Measurements from ENCODE around the gene DEAF1.
A peak's percentile ranks its signal among the peaks of the same experiment; 100 is the strongest.

Gene DEAF1

DNA sequence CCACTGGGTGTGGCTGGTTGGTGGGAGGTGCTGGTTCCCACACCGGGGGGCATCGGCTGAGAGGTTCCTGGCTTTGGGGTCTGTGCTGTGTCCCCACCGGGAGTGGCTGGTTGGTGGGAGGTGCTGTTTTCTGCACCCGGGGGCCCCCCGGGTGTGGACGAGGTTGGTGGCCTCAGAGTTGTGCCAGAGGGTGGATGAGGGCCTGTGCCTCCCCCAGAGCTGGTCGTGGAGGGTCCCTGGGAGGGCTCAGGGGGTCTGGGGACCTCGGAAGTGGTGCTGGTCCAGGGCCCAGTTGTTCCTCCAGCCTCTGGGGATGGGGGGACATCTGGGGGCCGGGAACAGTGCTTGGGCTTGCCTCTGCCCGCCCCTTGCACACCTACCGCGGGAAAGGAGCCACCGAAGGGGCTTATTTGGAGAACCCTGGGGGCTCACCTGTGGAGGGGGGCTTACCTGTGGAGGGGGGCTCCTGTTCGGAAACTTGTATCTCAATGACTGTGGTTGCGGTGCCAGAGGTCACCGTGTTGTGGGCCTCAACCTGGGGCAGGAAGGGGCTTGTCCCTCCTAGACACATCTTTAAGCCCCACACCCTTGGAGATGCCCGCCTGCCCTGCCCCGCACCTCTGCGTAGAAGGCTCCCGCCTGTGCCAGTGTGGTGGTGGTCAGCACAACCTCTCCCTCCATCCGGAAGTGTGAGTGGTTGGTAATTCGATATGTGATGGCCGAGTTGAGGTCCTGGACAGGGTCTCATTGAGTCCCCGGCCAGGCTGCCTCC lies 76.0 kb downstream of the DEAF1 start:
- Mint-ChIP-seq H3K9me3 (no peaks in the 10 kb centered on the region), H3K4me1 (ENCODE audit: low read depth) (peaks cover 13% of the 10 kb centered on the region), H3K27me3 (ENCODE audit: low read depth) (no peaks in the 10 kb centered on the region), H3K27ac (no peak overlapping the region), H3K4me3 (no peak overlapping the region), H3K36me3 (ENCODE audit: low read depth) (peaks cover 8% of the 10 kb centered on the region)
- DNase-seq (ENCODE audit: low spot score): no peak

DNA sequence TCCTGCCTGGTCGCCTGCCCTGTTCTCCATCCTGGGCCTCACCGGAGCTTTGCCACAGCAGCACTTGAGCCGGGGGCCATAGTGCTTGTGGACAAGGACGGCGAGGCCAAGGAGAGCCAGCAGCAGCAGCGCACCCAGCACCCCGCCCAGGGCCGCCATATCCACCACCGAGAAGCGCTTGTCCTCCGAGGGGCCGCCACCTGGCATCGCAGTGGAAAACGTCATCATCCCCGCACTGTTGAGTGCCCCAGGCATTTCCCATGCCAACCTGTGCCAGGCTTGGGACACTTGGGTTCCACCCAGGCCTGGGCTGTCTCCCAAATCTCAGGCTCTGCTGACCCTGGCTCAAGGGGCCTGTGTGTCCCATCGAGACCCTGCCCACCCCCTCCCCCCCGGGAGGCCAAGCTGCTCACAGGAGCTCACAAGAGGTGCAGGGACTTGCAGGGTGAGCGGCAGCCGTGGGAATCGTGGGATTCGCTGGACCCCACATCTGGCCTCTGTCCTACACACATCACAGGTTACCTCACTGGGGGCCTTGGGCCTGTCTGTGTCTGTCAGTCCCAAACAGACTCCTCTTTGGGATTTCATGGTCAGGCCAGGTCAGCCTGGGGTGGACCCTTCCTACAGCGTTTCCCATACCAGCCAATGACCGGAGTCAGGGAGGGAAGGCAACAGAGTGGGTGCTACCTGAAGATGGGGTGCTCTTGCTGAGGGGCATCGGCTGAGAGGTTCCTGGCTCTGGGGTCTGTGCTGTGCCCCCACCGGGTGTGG lies 76.9 kb downstream of the DEAF1 start:
- Mint-ChIP-seq H3K27ac (no peak overlapping the region), H3K4me3 (no peak overlapping the region), H3K36me3 (ENCODE audit: low read depth) (peaks cover 8% of the 10 kb centered on the region), H3K9me3 (no peaks in the 10 kb centered on the region), H3K27me3 (ENCODE audit: low read depth) (no peaks in the 10 kb centered on the region), H3K4me1 (ENCODE audit: low read depth) (peaks cover 14% of the 10 kb centered on the region)
- DNase-seq (ENCODE audit: low spot score): no peak

GRCh38 chr11:617199-617911 lies 77.7 kb downstream of the DEAF1 start:
- H3K36me3 Mint-ChIP-seq (ENCODE audit: low read depth): peaks cover 11% of the 10 kb centered on the region
- H3K9me3 Mint-ChIP-seq: no peaks in the 10 kb centered on the region
- peaks cover 14% of the 10 kb centered on the region for H3K4me1 Mint-ChIP-seq (ENCODE audit: low read depth)
- H3K27ac Mint-ChIP-seq: no peak overlapping the region
- no peak for DNase-seq (ENCODE audit: low spot score)
- H3K27me3 Mint-ChIP-seq (ENCODE audit: low read depth): no peaks in the 10 kb centered on the region
- H3K4me3 Mint-ChIP-seq: no peak overlapping the region

DNA sequence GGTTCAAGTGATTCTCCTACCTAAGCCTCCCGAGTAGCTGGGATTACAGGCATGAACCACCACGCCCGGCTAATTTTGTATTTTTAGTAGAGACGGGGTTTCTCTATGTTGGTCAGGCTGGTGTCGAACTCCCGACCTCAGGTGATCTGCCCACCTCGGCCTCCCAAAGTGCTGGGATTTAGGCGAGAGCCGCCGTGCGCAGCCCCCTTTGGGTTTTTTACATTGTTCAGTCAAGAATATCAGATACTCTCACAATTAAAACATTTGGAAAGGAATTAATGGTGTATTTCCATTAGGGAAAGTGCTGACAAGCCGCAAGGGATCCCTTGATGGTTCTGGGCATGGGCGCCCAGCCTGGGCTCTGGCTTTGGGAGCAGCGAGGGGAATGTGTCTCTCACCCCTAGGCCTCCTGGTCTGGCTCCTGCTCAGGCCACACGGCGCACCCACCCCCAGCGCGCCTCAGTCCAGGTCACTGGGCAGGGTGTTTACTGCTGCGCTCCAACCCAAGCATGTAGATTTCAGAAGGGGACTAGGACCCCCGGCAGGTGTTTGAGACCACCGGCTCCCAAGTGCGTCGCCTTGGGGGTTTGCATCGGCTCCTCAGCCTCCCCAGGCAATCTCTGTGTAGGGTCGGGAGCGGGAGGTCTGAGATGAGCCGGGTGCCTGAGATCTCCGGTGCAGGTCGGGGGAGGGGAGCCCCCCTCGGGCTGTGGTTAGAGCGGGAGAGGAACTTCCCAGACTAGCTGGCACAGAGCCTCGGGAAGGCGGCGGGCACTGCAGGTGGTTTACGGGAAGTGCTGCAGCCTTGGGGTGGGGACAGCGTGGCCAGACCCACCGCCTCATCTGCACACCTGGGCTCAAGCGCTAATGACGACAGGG lies 78.5 kb downstream of the DEAF1 start:
- H3K27me3 Mint-ChIP-seq (ENCODE audit: low read depth): no peaks in the 10 kb centered on the region
- H3K9me3 Mint-ChIP-seq: no peaks in the 10 kb centered on the region
- peaks cover 16% of the 10 kb centered on the region for H3K4me1 Mint-ChIP-seq (ENCODE audit: low read depth)
- H3K4me3 Mint-ChIP-seq: peak overlapping the region; percentile 89
- no peak for DNase-seq (ENCODE audit: low spot score)
- H3K36me3 Mint-ChIP-seq (ENCODE audit: low read depth): peaks cover 16% of the 10 kb centered on the region
- H3K27ac Mint-ChIP-seq: peak overlapping the region; percentile 97

DNA sequence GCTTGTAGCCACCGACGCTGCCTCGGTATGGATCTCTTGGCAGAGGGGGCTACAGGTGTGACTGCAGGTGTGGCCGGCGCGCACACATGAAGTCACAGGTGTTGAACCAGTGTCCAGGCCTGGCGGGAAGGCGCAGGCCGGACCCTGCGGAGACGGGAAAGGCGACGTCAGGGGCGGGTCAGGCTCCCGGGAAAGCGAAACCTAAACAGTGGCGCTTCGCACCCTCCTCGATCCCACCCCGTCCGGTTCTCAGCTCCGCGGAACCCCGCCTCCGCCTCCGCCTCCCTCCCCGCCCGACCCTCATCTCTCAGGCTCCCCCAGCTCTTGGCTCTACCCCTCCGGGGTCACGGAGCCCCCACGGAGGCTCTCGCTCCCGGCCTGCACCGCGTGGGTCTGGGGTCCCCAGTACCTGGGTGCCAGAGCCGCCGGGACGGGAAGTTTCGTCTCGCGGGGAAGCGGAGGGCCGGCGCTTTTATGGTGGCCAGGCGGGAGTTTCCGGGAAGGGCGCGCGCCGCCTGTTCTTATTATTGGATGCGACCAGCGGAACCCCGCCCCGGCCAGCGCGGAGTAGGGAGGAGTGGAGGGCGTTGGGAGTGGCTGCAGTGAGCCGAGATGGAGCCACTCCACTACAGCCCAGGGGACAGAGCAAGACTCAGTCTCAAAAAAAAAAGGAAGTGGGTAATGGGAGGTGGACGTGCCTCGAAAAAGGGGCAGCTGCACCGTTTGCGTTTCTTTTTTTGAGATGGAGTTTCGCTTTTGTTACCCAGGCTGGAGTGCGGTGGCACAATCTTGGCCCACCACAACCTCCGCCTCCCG lies 79.3 kb downstream of the DEAF1 start, which contains the start of gene IRF7:
IRF7 (minus strand) TSS at position 447 of the 816 bp plus-strand sequence. CDS start 586 bp downstream, outside the sequence.
- H3K36me3 Mint-ChIP-seq (ENCODE audit: low read depth): peaks cover 19% of the 10 kb centered on the region
- DNase-seq (ENCODE audit: low spot score): peak; percentile 91
- H3K27ac Mint-ChIP-seq: peak within 1 kb of the TSS; percentile 97
- H3K4me3 Mint-ChIP-seq: peak within 1 kb of the TSS; percentile 89
- no peaks in the 10 kb centered on the region for H3K9me3 Mint-ChIP-seq
- no peaks in the 10 kb centered on the region for H3K27me3 Mint-ChIP-seq (ENCODE audit: low read depth)
- H3K4me1 Mint-ChIP-seq (ENCODE audit: low read depth): peaks cover 16% of the 10 kb centered on the region

DNA sequence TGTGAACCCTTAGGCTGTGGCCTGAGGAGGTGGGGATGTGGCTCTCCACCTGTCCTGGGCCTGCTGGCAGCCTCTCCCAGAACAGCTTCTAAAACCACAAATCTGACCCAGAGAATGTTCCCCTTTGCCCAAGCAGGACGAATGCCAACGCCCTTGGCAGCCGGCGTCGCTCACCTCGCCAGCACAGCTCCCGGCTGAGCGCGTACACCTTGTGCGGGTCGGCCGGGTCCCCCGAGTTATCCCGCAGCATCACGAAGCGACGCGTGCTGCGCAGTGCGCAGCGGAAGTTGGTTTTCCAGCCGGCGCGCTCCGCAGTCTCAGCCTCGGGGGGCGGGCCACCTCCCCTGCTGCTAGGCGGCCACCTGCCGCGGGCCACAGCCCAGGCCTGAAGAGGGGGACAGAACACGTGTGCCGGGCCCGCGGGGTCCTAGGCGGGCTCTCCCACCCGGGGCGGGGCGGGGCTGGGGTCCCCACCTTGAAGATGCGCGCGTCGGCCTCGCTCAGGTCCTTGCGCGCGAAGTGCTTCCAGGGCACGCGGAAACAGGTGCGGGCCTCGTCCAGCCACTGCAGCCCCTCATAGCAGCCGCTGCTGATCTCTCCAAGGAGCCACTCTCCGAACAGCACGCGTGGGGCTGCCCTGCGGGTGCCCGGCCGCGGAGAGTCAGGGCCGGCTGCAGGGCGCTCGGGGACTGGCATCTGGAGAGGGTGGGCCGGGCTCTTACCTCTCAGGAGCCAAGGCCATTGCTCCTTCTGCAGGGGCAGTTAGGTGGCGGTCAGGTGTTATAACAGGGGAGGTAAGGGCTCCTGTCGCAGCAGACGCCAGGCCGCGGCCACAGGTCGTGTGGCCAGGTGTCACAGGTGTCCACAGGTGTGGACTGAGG lies 80.2 kb downstream of the DEAF1 start:
- H3K27me3 Mint-ChIP-seq (ENCODE audit: low read depth): no peaks in the 10 kb centered on the region
- peaks cover 20% of the 10 kb centered on the region for H3K36me3 Mint-ChIP-seq (ENCODE audit: low read depth)
- DNase-seq (ENCODE audit: low spot score): peak; percentile 15
- H3K9me3 Mint-ChIP-seq: no peaks in the 10 kb centered on the region
- H3K4me3 Mint-ChIP-seq: peak overlapping the region; percentile 89
- H3K27ac Mint-ChIP-seq: peak overlapping the region; percentile 89
- peaks cover 16% of the 10 kb centered on the region for H3K4me1 Mint-ChIP-seq (ENCODE audit: low read depth)

DNA sequence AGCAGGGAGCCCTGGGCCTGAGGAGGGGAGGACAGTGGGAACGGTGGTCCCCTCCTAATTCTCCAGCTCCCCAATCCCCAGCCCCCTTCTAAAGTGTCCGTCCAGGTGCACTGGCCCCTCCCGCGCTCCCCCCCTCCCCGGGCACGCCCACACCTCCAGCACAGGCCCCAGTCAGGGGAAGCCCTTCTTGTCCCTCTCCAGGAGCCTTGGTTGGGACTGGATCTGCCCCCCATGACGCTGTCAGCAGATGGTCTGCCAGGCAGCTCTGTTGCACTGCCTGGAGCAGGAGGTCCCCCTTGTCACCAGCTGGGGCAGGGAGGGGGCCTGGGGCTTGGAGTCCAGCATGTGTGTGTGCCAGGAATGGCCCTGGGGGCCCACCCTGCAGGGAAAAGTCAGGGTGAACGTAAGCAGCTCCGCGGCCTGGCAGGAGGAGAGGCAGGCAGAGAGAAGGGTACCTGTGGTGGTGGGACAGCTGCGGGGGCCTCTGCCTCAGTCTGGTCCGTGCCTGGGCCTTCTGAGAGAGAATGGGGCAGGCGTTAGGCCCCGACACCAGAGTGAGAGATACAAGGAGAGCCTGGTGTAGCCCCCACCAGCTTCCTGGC lies 80.9 kb downstream of the DEAF1 start:
- Mint-ChIP-seq H3K9me3 (no peaks in the 10 kb centered on the region), H3K27ac (peak overlapping the region; percentile 82), H3K4me3 (peak overlapping the region; percentile 79), H3K27me3 (ENCODE audit: low read depth) (no peaks in the 10 kb centered on the region), H3K4me1 (ENCODE audit: low read depth) (peaks cover 16% of the 10 kb centered on the region), H3K36me3 (ENCODE audit: low read depth) (peaks cover 20% of the 10 kb centered on the region)
- DNase-seq (ENCODE audit: low spot score): no peak

DNA sequence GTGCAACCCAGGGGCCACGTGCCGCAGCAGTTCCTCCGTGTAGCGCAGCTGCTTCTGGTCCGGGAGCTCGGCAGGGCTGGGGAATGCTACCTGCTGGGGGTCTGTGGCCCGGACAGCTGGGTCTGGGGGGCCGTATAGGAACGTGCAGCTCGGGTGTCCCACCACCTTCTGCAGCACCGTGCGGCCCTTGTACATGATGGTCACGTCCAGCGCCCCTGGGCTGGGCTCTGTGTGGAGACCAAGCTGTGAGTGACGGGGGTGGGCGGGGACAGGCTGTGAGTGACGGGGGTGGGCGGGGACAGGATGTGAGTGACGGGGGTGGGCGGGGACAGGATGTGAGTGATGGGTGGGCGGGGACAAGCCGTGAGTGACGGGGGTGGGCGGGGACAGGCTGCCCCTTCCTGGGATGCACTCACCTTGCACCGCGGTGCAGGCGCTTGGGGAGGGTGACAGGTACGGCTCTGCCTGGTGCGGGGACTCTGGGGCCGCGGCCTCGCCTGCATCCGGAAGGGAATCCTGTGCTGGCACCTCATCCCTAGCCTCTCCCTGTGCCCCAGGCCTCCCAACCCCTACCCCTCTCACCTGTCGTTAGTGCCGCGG lies 81.6 kb downstream of the DEAF1 start:
- H3K9me3 Mint-ChIP-seq: no peaks in the 10 kb centered on the region
- H3K27ac Mint-ChIP-seq: peak overlapping the region; percentile 82
- peak overlapping the region; percentile 79 for H3K4me3 Mint-ChIP-seq
- peak; percentile 49 for DNase-seq (ENCODE audit: low spot score)
- H3K4me1 Mint-ChIP-seq (ENCODE audit: low read depth): peaks cover 16% of the 10 kb centered on the region
- no peaks in the 10 kb centered on the region for H3K27me3 Mint-ChIP-seq (ENCODE audit: low read depth)
- peaks cover 21% of the 10 kb centered on the region for H3K36me3 Mint-ChIP-seq (ENCODE audit: low read depth)

- Mint-ChIP-seq H3K4me1 (ENCODE audit: low read depth) (peaks cover 16% of the 10 kb centered on the region), H3K27ac (no peak overlapping the region), H3K4me3 (no peak overlapping the region), H3K36me3 (ENCODE audit: low read depth) (peaks cover 26% of the 10 kb centered on the region), H3K27me3 (ENCODE audit: low read depth) (no peaks in the 10 kb centered on the region), H3K9me3 (no peaks in the 10 kb centered on the region)
- DNase-seq (ENCODE audit: low spot score): no peak
These were observed 82.1 kb downstream of the DEAF1 start for GRCh38 chr11:612961-613300.

DNA sequence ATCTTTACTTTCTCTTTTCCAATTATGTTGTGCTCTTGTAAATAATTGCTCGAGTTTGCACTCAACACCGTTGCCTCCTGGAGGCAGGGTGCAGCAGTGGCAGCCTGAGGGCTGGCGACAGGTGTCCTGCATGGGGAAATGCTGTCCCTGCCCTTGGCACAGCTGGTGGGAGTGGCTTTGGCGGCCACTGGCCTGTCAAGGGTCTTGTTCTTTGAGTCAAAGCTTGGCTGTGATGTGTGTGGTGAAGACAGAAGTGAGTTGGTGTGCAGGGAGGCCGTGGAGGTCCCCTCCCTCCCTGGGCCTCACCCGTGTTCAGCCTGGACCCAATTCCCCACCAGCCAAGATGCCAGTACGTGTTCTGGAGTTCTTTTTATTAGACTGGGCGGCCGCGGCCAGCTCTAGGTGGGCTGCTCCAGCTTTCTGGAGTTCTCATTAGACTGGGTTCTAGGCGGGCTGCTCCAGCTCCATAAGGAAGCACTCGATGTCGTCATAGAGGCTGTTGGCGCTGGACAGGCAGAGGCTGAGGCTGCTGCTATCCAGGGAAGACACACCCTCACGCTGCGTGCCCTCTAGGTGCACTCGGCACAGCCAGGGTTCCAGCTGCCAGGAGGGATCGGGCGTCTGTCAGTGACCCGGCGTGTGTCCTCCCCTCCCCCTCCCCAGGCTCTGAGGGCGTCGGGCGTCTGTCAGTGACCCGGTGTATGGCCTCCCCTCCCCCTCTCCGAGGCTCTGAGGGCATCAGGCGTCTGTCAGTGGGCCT lies 82.6 kb downstream of the DEAF1 start:
- peak overlapping the region; percentile 54 for H3K4me3 Mint-ChIP-seq
- H3K9me3 Mint-ChIP-seq: no peaks in the 10 kb centered on the region
- peaks cover 16% of the 10 kb centered on the region for H3K4me1 Mint-ChIP-seq (ENCODE audit: low read depth)
- DNase-seq (ENCODE audit: low spot score): no peak
- peaks cover 30% of the 10 kb centered on the region for H3K36me3 Mint-ChIP-seq (ENCODE audit: low read depth)
- H3K27me3 Mint-ChIP-seq (ENCODE audit: low read depth): no peaks in the 10 kb centered on the region
- H3K27ac Mint-ChIP-seq: peak overlapping the region; percentile 83

All from T-helper 2 cell treated with Interferon-gamma antibody and Interleukin-4, amounts not matched to agents 5 μg/mL and 100 μg/mL, for 36 hours (primary cell).